B cell (primary cell): ENCODE data around the gene COG3. TPM values are rescaled to one million over a fixed set of nuclear protein-coding genes. Genes with fewer than 3 reads are reported as not detected.

ENCODE experiments used
- ATAC-seq: fragments of 200-7000 bp; cut with Tn5 transposase; one replicate; pipeline ENCODE4 v1.10.0; 2021; ENCODE audit warnings: low read depth, mild to moderate bottlenecking, moderate number of reproducible peaks, moderate library complexity
- CTCF ChIA-PET: fragments of 350-600 bp; sonication (Branson Sonifier 250); formaldehyde crosslinking; loops from one replicate; lab custom pipeline; 2021; ENCODE audit warnings: antibody characterized with exemption, inconsistent platforms; lab: Charles Lee
- POLR2A ChIA-PET: fragments of 350-600 bp; sonication (Branson Sonifier 250); formaldehyde crosslinking; loops from one replicate; lab custom pipeline; 2021; ENCODE audit warnings: antibody characterized with exemption; lab: Charles Lee
- DNase-seq: peaks from one replicate; pipeline ENCODE4 v3.0.0; 2013
- H2AFZ ChIP-seq: 2 replicates; pipeline ENCODE4 v1.6.1; 2012; ENCODE audit warnings: mild to moderate bottlenecking, low read depth, low read length; ENCODE audit not compliant: insufficient read depth, poor library complexity, severe bottlenecking
- H3K27ac ChIP-seq, 2 donors: 1 replicate in 1 of 2; 2 replicates in 1 of 2; pipeline ENCODE4 v1.5.1; 2012 to 2013; ENCODE audit warnings: low read length in 2 of 2, mild to moderate bottlenecking in 2 of 2, moderate library complexity in 1 of 2
- H3K27me3 ChIP-seq, 4 experiments: fragments of 200-600 bp in 1 of 4; sonication (generic) in 1 of 4; replicated peaks in 1 of 4; 1 replicate in 2 of 4; 2 replicates in 2 of 4; pipeline versions ENCODE4 v1.6.1 to v1.7.0; 2013 to 2016; ENCODE audit warnings: low read length in 3 of 4, mild to moderate bottlenecking in 2 of 4, mixed read lengths in 1 of 4, moderate library complexity in 1 of 4; ENCODE audit not compliant: insufficient read depth in 4 of 4, control insufficient read depth in 3 of 4; ENCODE audit errors: control extremely low read depth in 1 of 4
- H3K36me3 ChIP-seq, 2 experiments: replicated peaks in 1 of 2; 1 replicate in 1 of 2; 2 replicates in 1 of 2; pipeline versions ENCODE4 v1.6.1 to v1.7.1; 2013; ENCODE audit warnings: low read length in 1 of 2; ENCODE audit not compliant: insufficient read depth in 2 of 2, control insufficient read depth in 1 of 2; ENCODE audit errors: control extremely low read depth in 1 of 2, extremely low read depth in 1 of 2
- H3K4me1 ChIP-seq, 2 donors: fragments of 200-600 bp in 1 of 2; sonication (generic) in 1 of 2; 1 replicate in 1 of 2; 2 replicates in 1 of 2; pipeline versions ENCODE4 v1.5.1 to v1.6.1; 2013 to 2017; ENCODE audit warnings: low read length in 2 of 2; ENCODE audit not compliant: control insufficient read depth in 2 of 2, insufficient read depth in 2 of 2
- H3K4me2 ChIP-seq: replicated peaks from 2 replicates; pipeline ENCODE3; 2012; ENCODE audit warnings: mild to moderate bottlenecking, low read depth, low read length; ENCODE audit not compliant: poor library complexity, severe bottlenecking
- H3K4me3 ChIP-seq, 5 experiments: fragments of 200-600 bp in 1 of 5; sonication (generic) in 1 of 5; 1 replicate in 3 of 5; 2 replicates in 2 of 5; pipeline versions ENCODE4 v1.5.1 to v1.7.0; 2011 to 2016; ENCODE audit warnings: low read length in 4 of 5, mild to moderate bottlenecking in 4 of 5, low read depth in 2 of 5, control low read depth in 1 of 5, moderate library complexity in 1 of 5; ENCODE audit not compliant: insufficient read depth in 1 of 5; ENCODE audit errors: control extremely low read depth in 1 of 5, extremely low read depth in 1 of 5
- H3K79me2 ChIP-seq: fragments of 200-600 bp; sonication (generic); one replicate; pipeline ENCODE4 v1.6.0; 2016; ENCODE audit warnings: low read length; ENCODE audit not compliant: control insufficient read depth, insufficient read depth
- H3K9ac ChIP-seq: fragments of 200-600 bp; sonication (generic); 2 replicates; pipeline ENCODE4 v1.6.1; 2017; ENCODE audit warnings: mild to moderate bottlenecking, low read length, moderate library complexity
- H3K9me3 ChIP-seq, 3 donors: one replicate each; pipeline versions ENCODE4 v1.6.1 to v1.7.1; 2013; ENCODE audit warnings: low read length in 2 of 3; ENCODE audit not compliant: control insufficient read depth in 2 of 3, insufficient read depth in 1 of 3; ENCODE audit errors: control extremely low read depth in 1 of 3
- H4K20me1 ChIP-seq: 2 replicates; pipeline ENCODE4 v1.6.0; 2012; ENCODE audit warnings: mild to moderate bottlenecking, low read length; ENCODE audit not compliant: insufficient read depth, control insufficient read depth, poor library complexity, severe bottlenecking
- H3K27ac Mint-ChIP-seq: one replicate; pipeline ENCODE4 v1.8.0; 2021; ENCODE audit warnings: mixed read lengths
- H3K27me3 Mint-ChIP-seq: one replicate; pipeline ENCODE4 v1.8.0; 2021; ENCODE audit warnings: mixed read lengths
- H3K4me1 Mint-ChIP-seq: one replicate; pipeline ENCODE4 v1.8.0; 2021; ENCODE audit warnings: mixed read lengths
- H3K4me3 Mint-ChIP-seq: one replicate; pipeline ENCODE4 v1.8.0; 2021; ENCODE audit warnings: mixed read lengths
- H3K9me3 Mint-ChIP-seq: one replicate; pipeline ENCODE4 v1.8.0; 2022; ENCODE audit warnings: mixed read lengths; ENCODE audit not compliant: insufficient read depth
- EZH2 ChIP-seq: IDR thresholded peaks from 2 replicates; pipeline ENCODE4 v1.6.1; 2012; ENCODE audit warnings: borderline replicate concordance, low read depth, mild to moderate bottlenecking, moderate library complexity, low read length; ENCODE audit not compliant: insufficient read depth, poor library complexity, severe bottlenecking
- WGBS: methylation state at CpG from one replicate; pipeline ENCODE4 v1.1.5; 2013; ENCODE audit warnings: missing lambda C conversion rate; ENCODE audit not compliant: insufficient coverage; 5-methylcytosine and 5-hydroxymethylcytosine counted together
- intact Hi-C: fragments of 100-400 bp; cut with micrococcal nuclease; formaldehyde crosslinking; loops from one replicate; pipeline ENCODE4 v1.10.0; 2022
- polyA plus RNA-seq: library from polyadenylated mRNA; depleted of rRNA; stranded (reverse); fragments of >200 nt; gene quantifications from 2 replicates; pipeline ENCODE4 v1.2.3, GENCODE V29; 2012
- total RNA-seq, 2 donors: library from RNA; stranded (reverse); fragments of 120-200 nt in 1 of 2; gene quantifications; 1 replicate in 1 of 2; 2 replicates in 1 of 2; pipeline versions ENCODE4 v1.2.3 to v1.2.4, GENCODE V29; 2013 to 2022
- TF ChIP-seq, protein P1 (sequence below): fragments of 200-600 bp; IDR thresholded peaks from one replicate; pipeline ENCODE4 v1.8.0; 2022; ENCODE audit warnings: antibody characterized with exemption, mild to moderate bottlenecking

COG3 gene
- total and polyA plus RNA-seq, 2 donors (not counting 1 experiment from before 2014, with no cell fraction given): 29.5 to 37.3 TPM

DNA sequence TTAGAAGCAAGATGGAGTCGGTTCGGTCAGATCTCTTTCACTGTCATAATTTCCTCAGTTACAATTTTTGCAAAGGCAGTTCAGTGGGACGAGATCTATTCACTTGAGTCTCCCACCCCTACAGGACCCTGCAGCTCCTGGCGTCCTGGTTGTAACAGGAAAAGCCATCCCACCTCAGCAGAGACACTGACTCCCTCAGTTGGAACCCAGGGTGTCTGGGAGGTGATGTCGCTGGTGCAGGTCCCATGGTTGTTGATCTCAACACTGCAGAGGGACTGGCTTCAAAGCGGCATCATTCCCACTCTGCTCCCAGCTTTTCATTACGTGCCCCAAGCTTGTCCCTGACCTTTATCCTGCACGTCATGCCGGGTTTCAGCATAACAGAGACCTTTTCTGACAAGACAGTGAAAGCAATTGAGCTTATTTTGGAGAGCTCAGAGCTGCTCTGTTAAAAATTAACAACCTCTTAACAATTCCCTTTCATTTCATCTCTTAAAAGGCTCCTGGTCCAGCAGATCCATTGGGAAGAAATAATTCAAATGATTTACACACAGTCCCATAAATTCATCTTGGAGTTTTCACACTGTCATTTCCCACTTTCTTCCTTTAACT is 17.6 kb upstream of the COG3 start:
- no peak for TF ChIP-seq EZH2
- TF ChIP-seq, protein P1, sequence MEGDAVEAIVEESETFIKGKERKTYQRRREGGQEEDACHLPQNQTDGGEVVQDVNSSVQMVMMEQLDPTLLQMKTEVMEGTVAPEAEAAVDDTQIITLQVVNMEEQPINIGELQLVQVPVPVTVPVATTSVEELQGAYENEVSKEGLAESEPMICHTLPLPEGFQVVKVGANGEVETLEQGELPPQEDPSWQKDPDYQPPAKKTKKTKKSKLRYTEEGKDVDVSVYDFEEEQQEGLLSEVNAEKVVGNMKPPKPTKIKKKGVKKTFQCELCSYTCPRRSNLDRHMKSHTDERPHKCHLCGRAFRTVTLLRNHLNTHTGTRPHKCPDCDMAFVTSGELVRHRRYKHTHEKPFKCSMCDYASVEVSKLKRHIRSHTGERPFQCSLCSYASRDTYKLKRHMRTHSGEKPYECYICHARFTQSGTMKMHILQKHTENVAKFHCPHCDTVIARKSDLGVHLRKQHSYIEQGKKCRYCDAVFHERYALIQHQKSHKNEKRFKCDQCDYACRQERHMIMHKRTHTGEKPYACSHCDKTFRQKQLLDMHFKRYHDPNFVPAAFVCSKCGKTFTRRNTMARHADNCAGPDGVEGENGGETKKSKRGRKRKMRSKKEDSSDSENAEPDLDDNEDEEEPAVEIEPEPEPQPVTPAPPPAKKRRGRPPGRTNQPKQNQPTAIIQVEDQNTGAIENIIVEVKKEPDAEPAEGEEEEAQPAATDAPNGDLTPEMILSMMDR: no peak
- no peaks in the 10 kb centered on the region for H3K9me3 Mint-ChIP-seq
- peaks cover 24% of the 10 kb centered on the region for H3K27me3 Mint-ChIP-seq
- DNase-seq (no peak), ATAC-seq (no peak)
- Histone ChIP-seq H3K27ac (no peak overlapping the region), H3K27me3 (peaks cover 0 to 6% (median 2%) of the 10 kb centered on the region in 4 experiments), H3K4me3 (no peak overlapping the region), H3K4me1 (no peaks in the 10 kb centered on the region), H3K36me3 (no peaks in the 10 kb centered on the region), H3K79me2 (no peaks in the 10 kb centered on the region), H3K4me2 (no peak overlapping the region), H3K9me3 (peaks cover 0 to 2% (median 0%) of the 10 kb centered on the region in 3 donors), H2AFZ (no peak overlapping the region), H4K20me1 (no peaks in the 10 kb centered on the region), H3K9ac (no peak overlapping the region)
- intact Hi-C loops: no loop called here
- no peak overlapping the region for H3K27ac Mint-ChIP-seq
- POLR2A ChIA-PET: no interaction called here
- no peak overlapping the region for H3K4me3 Mint-ChIP-seq
- H3K4me1 Mint-ChIP-seq: no peaks in the 10 kb centered on the region
- 88% methylated on average over 7 of the region's 9 CpGs for WGBS
- CTCF ChIA-PET: no interaction called here

DNA sequence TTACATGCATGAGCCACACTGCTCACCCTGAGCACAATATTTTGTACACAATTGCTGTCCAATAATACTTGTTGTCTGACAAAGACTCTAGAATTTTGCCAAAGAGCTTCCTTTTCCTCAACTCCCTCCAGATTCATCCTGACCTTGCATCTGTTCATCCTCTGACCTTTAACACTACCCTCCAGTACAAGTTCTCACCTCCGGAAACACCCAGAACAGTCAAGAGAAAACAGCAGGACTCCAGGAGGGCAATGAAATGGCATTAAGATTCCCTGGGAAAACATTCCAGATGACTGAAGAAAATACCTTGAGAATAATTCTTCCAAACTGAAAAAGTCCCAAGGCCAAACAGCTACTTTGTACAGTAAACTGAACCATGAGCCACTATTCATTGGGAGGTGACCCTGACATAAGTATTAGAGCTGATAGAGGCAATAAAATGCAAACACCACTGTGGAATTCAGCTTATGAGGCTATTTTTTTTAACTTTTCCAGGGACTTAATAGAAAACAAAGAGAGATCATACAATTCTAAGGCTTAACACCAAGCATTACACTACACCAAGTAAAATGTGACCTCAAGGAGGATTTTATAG is 15.7 kb upstream of the COG3 start:
- no peak for TF ChIP-seq EZH2
- TF ChIP-seq, protein P1: no peak
- intact Hi-C loops: no loop called here
- Histone ChIP-seq H2AFZ (no peak overlapping the region), H4K20me1 (no peaks in the 10 kb centered on the region), H3K9me3 (peaks cover 0 to 7% (median 0%) of the 10 kb centered on the region in 3 donors), H3K79me2 (no peaks in the 10 kb centered on the region), H3K4me1 (no peaks in the 10 kb centered on the region), H3K4me2 (no peak overlapping the region), H3K9ac (no peak overlapping the region), H3K36me3 (no peaks in the 10 kb centered on the region), H3K27ac (no peak overlapping the region), H3K27me3 (peaks cover 0 to 6% (median 2%) of the 10 kb centered on the region in 4 experiments), H3K4me3 (no peak overlapping the region)
- H3K27me3 Mint-ChIP-seq: peaks cover 27% of the 10 kb centered on the region
- H3K27ac Mint-ChIP-seq: no peak overlapping the region
- WGBS: 100% methylated on average over 1 of the region's 1 CpG
- no peak for DNase-seq
- H3K4me3 Mint-ChIP-seq: no peak overlapping the region
- H3K9me3 Mint-ChIP-seq: no peaks in the 10 kb centered on the region
- ChIA-PET CTCF (interaction anchor here (1.0 kb wide), 1 partner anchor 16 kb away, joined by 3 read pairs; the partner anchor contains the start of gene COG3), POLR2A (no interaction called here)
- no peaks in the 10 kb centered on the region for H3K4me1 Mint-ChIP-seq
- ATAC-seq: no peak
